Activated CD4-positive, alpha-beta T cell treated with anti-CD3 and anti-CD28 coated beads for 48 hours (primary cell): Measurements from ENCODE around the gene RBBP8NL.
"Not testable (repeated sequence)": the region's sequence is repeated elsewhere in the genome, so short reads cannot be mapped to it uniquely, and the experiment has no call there.

ENCODE experiments used
- DNase-seq: peaks from one replicate; pipeline ENCODE4 v3.0.0-alpha.2; 2020

The RBBP8NL gene

GRCh38 chr20:62439218-62439617, 11.9 kb upstream of the RBBP8NL start:
- no peak for DNase-seq

- no peak for DNase-seq
Measured at GRCh38 chr20:62437927-62438326, 10.6 kb upstream of the RBBP8NL start.

GRCh38 chr20:62437496-62437895, 10.2 kb upstream of the RBBP8NL start:
- DNase-seq = no peak

- no peak for DNase-seq
Measured at GRCh38 chr20:62436692-62437091, 9.4 kb upstream of the RBBP8NL start.

- no peak for DNase-seq
Measured at GRCh38 chr20:62433658-62434497, 6.5 kb upstream of the RBBP8NL start.

- no peak for DNase-seq
Measured at GRCh38 chr20:62430866-62431447, 3.6 kb upstream of the RBBP8NL start.

GRCh38 chr20:62430311-62430853, 3.0 kb upstream of the RBBP8NL start:
- no peak for DNase-seq

GRCh38 chr20:62429455-62430310, 2.3 kb upstream of the RBBP8NL start:
- DNase-seq = no peak

- DNase-seq = no peak
Measured at GRCh38 chr20:62428396-62429295, 1.3 kb upstream of the RBBP8NL start.

- DNase-seq = no peak
Measured at GRCh38 chr20:62428002-62428372, 648 bp upstream of the RBBP8NL start.

GRCh38 chr20:62426699-62427131, 624 bp downstream of the RBBP8NL start:
- DNase-seq = no peak

GRCh38 chr20:62426059-62426348, 1.3 kb downstream of the RBBP8NL start:
- not testable (repeated sequence) for DNase-seq

- DNase-seq = no peak
Measured at GRCh38 chr20:62425281-62426058, 1.9 kb downstream of the RBBP8NL start.

GRCh38 chr20:62424249-62425107, 2.9 kb downstream of the RBBP8NL start:
- no peak for DNase-seq

- DNase-seq = no peak
Measured at GRCh38 chr20:62423326-62423706, 4.0 kb downstream of the RBBP8NL start.

- no peak for DNase-seq
Measured at GRCh38 chr20:62422636-62423325, 4.6 kb downstream of the RBBP8NL start.

GRCh38 chr20:62421716-62421990, 5.7 kb downstream of the RBBP8NL start:
- no peak for DNase-seq

- no peak for DNase-seq
Measured at GRCh38 chr20:62420846-62421715, 6.3 kb downstream of the RBBP8NL start.

GRCh38 chr20:62419759-62420158, 7.6 kb downstream of the RBBP8NL start:
- DNase-seq = no peak
